Measurements from ENCODE around the gene SLC44A1. TPM values are rescaled to one million over a fixed set of nuclear protein-coding genes. Genes with fewer than 3 reads are reported as not detected.
A peak's percentile ranks its signal among the peaks of the same experiment; 100 is the strongest.

SLC44A1 gene
- total and polyA plus RNA-seq, 2 of the 13 experiments (the other 11 are each of a cell fraction or from before 2014, with no cell fraction given) = 21.4 to 40.8 TPM

DNA sequence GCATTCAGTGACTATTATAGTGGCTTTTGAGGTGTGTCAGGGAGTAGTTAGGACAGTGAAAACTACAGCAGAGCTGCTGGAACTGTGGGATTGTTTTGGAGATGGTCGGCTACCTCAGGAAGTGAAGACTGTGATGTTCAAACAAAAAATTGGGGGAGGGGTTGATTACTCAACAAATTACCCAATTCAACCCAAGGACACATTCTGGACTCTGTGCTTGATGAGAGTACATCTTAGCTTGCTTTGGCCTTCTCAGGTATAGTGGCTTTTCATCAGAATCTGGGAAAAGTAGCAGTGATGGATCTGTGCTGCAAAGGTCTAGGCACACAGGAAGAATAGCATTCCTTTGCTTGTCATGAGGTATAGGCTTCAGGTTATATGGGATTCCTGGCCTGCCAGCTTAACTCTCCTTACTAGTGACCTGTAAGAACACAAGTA is 47.0 kb downstream of the SLC44A1 start (continued):
- TF ChIP-seq XBP1 (CRISPR knock-in tag; IDR thresholded peaks at IDR 0.05) (no peak), TIGD3 (CRISPR knock-in tag; IDR thresholded peaks at IDR 0.05; ENCODE audit: borderline replicate concordance) (no peak), EP300 (IDR thresholded peaks at IDR 0.05; ENCODE audit: low read depth in 2 of 2, low read length in 2 of 2) (peak in 1 of 2 experiments; percentile 96; a peak in 3 of 4 replicates), EP300 (CRISPR knock-in tag; IDR thresholded peaks at IDR 0.05; ENCODE audit: borderline replicate concordance) (peak; percentile 95), SKI (IDR thresholded peaks at IDR 0.05; ENCODE audit: partially characterized antibody) (no peak), TMF1 (CRISPR knock-in tag; IDR thresholded peaks at IDR 0.05; ENCODE audit: low read depth) (no peak), CBFB (CRISPR knock-in tag; IDR thresholded peaks at IDR 0.05) (0 out of 2 replicates have a peak, but pooled peaks have one; percentile 52), KAT2B (IDR thresholded peaks at IDR 0.05; ENCODE audit: borderline replicate concordance, low read depth, low read length) (no peak), ZKSCAN5 (CRISPR knock-in tag; IDR thresholded peaks at IDR 0.05) (no peak), ZNF430 (CRISPR knock-in tag; IDR thresholded peaks at IDR 0.05) (no peak; the same call in 1 of the 2 replicates), ZBTB20 (CRISPR knock-in tag; IDR thresholded peaks at IDR 0.05; ENCODE audit: borderline replicate concordance, low read depth) (no peak; the same call in 1 of the 2 replicates), ZBTB10 (CRISPR knock-in tag; IDR thresholded peaks at IDR 0.05; ENCODE audit: borderline replicate concordance) (no peak), SCMH1 (CRISPR knock-in tag; IDR thresholded peaks at IDR 0.05; ENCODE audit: borderline replicate concordance) (no peak), MTA3 (CRISPR knock-in tag; IDR thresholded peaks at IDR 0.05) (no peak), ZKSCAN8 (CRISPR knock-in tag; IDR thresholded peaks at IDR 0.05; ENCODE audit: borderline replicate concordance) (peak; percentile 74; the same call in 1 of the 2 replicates)
- TF ChIP-seq, protein P1, sequence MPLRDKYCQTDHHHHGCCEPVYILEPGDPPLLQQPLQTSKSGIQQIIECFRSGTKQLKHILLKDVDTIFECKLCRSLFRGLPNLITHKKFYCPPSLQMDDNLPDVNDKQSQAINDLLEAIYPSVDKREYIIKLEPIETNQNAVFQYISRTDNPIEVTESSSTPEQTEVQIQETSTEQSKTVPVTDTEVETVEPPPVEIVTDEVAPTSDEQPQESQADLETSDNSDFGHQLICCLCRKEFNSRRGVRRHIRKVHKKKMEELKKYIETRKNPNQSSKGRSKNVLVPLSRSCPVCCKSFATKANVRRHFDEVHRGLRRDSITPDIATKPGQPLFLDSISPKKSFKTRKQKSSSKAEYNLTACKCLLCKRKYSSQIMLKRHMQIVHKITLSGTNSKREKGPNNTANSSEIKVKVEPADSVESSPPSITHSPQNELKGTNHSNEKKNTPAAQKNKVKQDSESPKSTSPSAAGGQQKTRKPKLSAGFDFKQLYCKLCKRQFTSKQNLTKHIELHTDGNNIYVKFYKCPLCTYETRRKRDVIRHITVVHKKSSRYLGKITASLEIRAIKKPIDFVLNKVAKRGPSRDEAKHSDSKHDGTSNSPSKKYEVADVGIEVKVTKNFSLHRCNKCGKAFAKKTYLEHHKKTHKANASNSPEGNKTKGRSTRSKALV (CRISPR knock-in tag; IDR thresholded peaks at IDR 0.05) = no peak
- TF ChIP-seq, protein P2, sequence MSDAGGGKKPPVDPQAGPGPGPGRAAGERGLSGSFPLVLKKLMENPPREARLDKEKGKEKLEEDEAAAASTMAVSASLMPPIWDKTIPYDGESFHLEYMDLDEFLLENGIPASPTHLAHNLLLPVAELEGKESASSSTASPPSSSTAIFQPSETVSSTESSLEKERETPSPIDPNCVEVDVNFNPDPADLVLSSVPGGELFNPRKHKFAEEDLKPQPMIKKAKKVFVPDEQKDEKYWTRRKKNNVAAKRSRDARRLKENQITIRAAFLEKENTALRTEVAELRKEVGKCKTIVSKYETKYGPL (CRISPR knock-in tag; IDR thresholded peaks at IDR 0.05) = no peak
- TF ChIP-seq, protein P3, sequence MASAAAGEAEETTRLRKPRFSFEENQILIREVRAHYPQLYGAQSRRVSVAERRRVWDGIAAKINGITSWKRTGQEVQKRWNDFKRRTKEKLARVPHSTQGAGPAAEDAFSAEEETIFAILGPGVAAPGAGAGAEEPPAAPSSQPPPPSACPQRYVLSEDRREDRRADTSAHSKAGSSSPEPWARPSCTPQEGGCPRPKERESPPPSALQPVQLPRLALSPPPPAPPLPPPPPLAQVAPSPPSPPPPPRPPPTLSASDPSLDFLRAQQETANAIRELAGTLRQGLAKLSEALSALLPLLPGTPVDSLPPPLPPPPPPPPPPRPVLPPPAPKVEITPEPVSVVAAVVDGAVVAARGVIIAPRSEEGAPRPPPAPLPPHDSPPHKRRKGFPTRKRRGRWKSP (CRISPR knock-in tag; IDR thresholded peaks at IDR 0.05) = peak; percentile 78; the same call in 1 of the 2 replicates
